SK-N-MC (cell line): ENCODE data around the gene CNTNAP4.

Experiments used
- DNase-seq: peaks from one replicate; pipeline ENCODE4 v3.0.0-alpha.2; 2011; ENCODE audit warnings: low read depth, low spot score
- H3K27ac ChIP-seq: fragments of 200-600 bp; sonication (generic); 2 replicates; pipeline ENCODE4 v1.5.1; 2016; ENCODE audit warnings: mixed run types
- H3K36me3 ChIP-seq: fragments of 200-600 bp; sonication (generic); 2 replicates; pipeline ENCODE4 v1.6.1; 2017; ENCODE audit warnings: antibody characterized with exemption, low read length, mixed read lengths; ENCODE audit not compliant: insufficient read depth
- H3K4me3 ChIP-seq: fragments of 200-600 bp; sonication (generic); 2 replicates; pipeline ENCODE4 v1.5.1; 2016
- H3K9ac ChIP-seq: fragments of 200-600 bp; sonication (generic); 2 replicates; pipeline ENCODE4 v1.8.0; 2017; ENCODE audit warnings: mixed run types, mixed read lengths; ENCODE audit not compliant: insufficient read length
- H3K9me3 ChIP-seq: fragments of 200-600 bp; sonication (generic); 2 replicates; pipeline ENCODE4 v1.6.1; 2017; ENCODE audit warnings: low read depth, mild to moderate bottlenecking, antibody characterized with exemption, low read length, moderate library complexity, mixed read lengths
- EZH2 ChIP-seq: fragments of 200-600 bp; sonication (generic); IDR thresholded peaks from one replicate; pipeline ENCODE4 v1.6.1; 2017; ENCODE audit warnings: antibody characterized with exemption
- FOXP2 ChIP-seq: optimal IDR thresholded peaks from 2 replicates; pipeline ENCODE3; 2011; ENCODE audit warnings: mild to moderate bottlenecking, moderate library complexity; ENCODE audit not compliant: insufficient read depth; ENCODE audit errors: extremely low read length, control extremely low read depth
- POLR2AphosphoS5 ChIP-seq: IDR thresholded peaks from 2 replicates; pipeline ENCODE4 v1.6.1; 2012; ENCODE audit warnings: mild to moderate bottlenecking, low read depth, low read length, borderline replicate concordance

Gene CNTNAP4

GRCh38 chr16:76483307-76483909 lies 206.2 kb downstream of the CNTNAP4 start:
- Histone ChIP-seq H3K36me3 (no peaks in the 10 kb centered on the region), H3K4me3 (no peak overlapping the region), H3K9ac (no peak overlapping the region), H3K27ac (no peak overlapping the region), H3K9me3 (no peaks in the 10 kb centered on the region)
- DNase-seq: no peak
- TF ChIP-seq POLR2AphosphoS5: no peak
- no peak for TF ChIP-seq EZH2
- TF ChIP-seq FOXP2: no peak

- H3K9ac ChIP-seq: no peak overlapping the region
- no peaks in the 10 kb centered on the region for H3K36me3 ChIP-seq
- no peak overlapping the region for H3K27ac ChIP-seq
- no peak for DNase-seq
- no peak for TF ChIP-seq POLR2AphosphoS5
- TF ChIP-seq EZH2: no peak
- no peak for TF ChIP-seq FOXP2
- no peaks in the 10 kb centered on the region for H3K9me3 ChIP-seq
- H3K4me3 ChIP-seq: no peak overlapping the region
Observed at GRCh38 chr16:76484020-76484419, 206.8 kb downstream of the CNTNAP4 start.

- no peaks in the 10 kb centered on the region for H3K9me3 ChIP-seq
- H3K27ac ChIP-seq: no peak overlapping the region
- H3K4me3 ChIP-seq: no peak overlapping the region
- no peak for DNase-seq
- TF ChIP-seq POLR2AphosphoS5: no peak
- no peak overlapping the region for H3K9ac ChIP-seq
- H3K36me3 ChIP-seq: no peaks in the 10 kb centered on the region
Observed at GRCh38 chr16:76486740-76487139, 209.5 kb downstream of the CNTNAP4 start.

- H3K9me3 ChIP-seq: no peaks in the 10 kb centered on the region
- DNase-seq: no peak
- H3K4me3 ChIP-seq: no peak overlapping the region
- H3K9ac ChIP-seq: no peak overlapping the region
- no peak for TF ChIP-seq POLR2AphosphoS5
- no peak for TF ChIP-seq EZH2
- no peak for TF ChIP-seq FOXP2
- H3K27ac ChIP-seq: no peak overlapping the region
- no peaks in the 10 kb centered on the region for H3K36me3 ChIP-seq
Observed at GRCh38 chr16:76487411-76488064, 210.3 kb downstream of the CNTNAP4 start.

GRCh38 chr16:76488065-76488417 lies 210.8 kb downstream of the CNTNAP4 start:
- no peak for DNase-seq
- H3K27ac ChIP-seq: no peak overlapping the region
- H3K36me3 ChIP-seq: no peaks in the 10 kb centered on the region
- no peak overlapping the region for H3K4me3 ChIP-seq
- H3K9ac ChIP-seq: no peak overlapping the region
- H3K9me3 ChIP-seq: no peaks in the 10 kb centered on the region
- no peak for TF ChIP-seq POLR2AphosphoS5
- no peak for TF ChIP-seq FOXP2
- TF ChIP-seq EZH2: no peak

- TF ChIP-seq FOXP2 (no peak), EZH2 (no peak), POLR2AphosphoS5 (no peak)
Observed at GRCh38 chr16:76490036-76490639, 212.9 kb downstream of the CNTNAP4 start.

GRCh38 chr16:76500006-76500405 lies 222.8 kb downstream of the CNTNAP4 start:
- no peak overlapping the region for H3K9ac ChIP-seq
- no peak for DNase-seq
- no peak overlapping the region for H3K4me3 ChIP-seq
- H3K9me3 ChIP-seq: no peaks in the 10 kb centered on the region
- TF ChIP-seq FOXP2 (no peak), EZH2 (no peak), POLR2AphosphoS5 (no peak)
- no peaks in the 10 kb centered on the region for H3K36me3 ChIP-seq
- H3K27ac ChIP-seq: no peak overlapping the region

More at GRCh38 chr16:76490036-76490639, 212.9 kb downstream of the CNTNAP4 start:
- H3K9ac ChIP-seq: no peak overlapping the region
- no peak overlapping the region for H3K4me3 ChIP-seq
- no peak overlapping the region for H3K27ac ChIP-seq
- no peak for DNase-seq
- no peaks in the 10 kb centered on the region for H3K36me3 ChIP-seq
- H3K9me3 ChIP-seq: no peaks in the 10 kb centered on the region

- TF ChIP-seq EZH2 (no peak), POLR2AphosphoS5 (no peak), FOXP2 (no peak)
- H3K27ac ChIP-seq: no peak overlapping the region
- H3K9ac ChIP-seq: no peak overlapping the region
- no peaks in the 10 kb centered on the region for H3K9me3 ChIP-seq
- no peak overlapping the region for H3K4me3 ChIP-seq
- no peaks in the 10 kb centered on the region for H3K36me3 ChIP-seq
- no peak for DNase-seq
Observed at GRCh38 chr16:76502063-76502462, 224.9 kb downstream of the CNTNAP4 start.
